ENCODE data around the gene CCNF. TPM values are rescaled to one million over a fixed set of nuclear protein-coding genes. Genes with fewer than 3 reads are reported as not detected.

Gene CCNF, protein sequence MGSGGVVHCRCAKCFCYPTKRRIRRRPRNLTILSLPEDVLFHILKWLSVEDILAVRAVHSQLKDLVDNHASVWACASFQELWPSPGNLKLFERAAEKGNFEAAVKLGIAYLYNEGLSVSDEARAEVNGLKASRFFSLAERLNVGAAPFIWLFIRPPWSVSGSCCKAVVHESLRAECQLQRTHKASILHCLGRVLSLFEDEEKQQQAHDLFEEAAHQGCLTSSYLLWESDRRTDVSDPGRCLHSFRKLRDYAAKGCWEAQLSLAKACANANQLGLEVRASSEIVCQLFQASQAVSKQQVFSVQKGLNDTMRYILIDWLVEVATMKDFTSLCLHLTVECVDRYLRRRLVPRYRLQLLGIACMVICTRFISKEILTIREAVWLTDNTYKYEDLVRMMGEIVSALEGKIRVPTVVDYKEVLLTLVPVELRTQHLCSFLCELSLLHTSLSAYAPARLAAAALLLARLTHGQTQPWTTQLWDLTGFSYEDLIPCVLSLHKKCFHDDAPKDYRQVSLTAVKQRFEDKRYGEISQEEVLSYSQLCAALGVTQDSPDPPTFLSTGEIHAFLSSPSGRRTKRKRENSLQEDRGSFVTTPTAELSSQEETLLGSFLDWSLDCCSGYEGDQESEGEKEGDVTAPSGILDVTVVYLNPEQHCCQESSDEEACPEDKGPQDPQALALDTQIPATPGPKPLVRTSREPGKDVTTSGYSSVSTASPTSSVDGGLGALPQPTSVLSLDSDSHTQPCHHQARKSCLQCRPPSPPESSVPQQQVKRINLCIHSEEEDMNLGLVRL
- 22.1 to 27.6 TPM (median 23.0 TPM) in 5 replicates for total RNA-seq (2022; extraction: Qiagen RNA extraction; ENCODE audit: low read depth)

GRCh38 chr16:2429034-2429770 lies at the start of gene CCNF:
TSS of gene CCNF (plus strand) at chr16:2429447. CDS start at chr16:2429482, 35 bp downstream.

DNA sequence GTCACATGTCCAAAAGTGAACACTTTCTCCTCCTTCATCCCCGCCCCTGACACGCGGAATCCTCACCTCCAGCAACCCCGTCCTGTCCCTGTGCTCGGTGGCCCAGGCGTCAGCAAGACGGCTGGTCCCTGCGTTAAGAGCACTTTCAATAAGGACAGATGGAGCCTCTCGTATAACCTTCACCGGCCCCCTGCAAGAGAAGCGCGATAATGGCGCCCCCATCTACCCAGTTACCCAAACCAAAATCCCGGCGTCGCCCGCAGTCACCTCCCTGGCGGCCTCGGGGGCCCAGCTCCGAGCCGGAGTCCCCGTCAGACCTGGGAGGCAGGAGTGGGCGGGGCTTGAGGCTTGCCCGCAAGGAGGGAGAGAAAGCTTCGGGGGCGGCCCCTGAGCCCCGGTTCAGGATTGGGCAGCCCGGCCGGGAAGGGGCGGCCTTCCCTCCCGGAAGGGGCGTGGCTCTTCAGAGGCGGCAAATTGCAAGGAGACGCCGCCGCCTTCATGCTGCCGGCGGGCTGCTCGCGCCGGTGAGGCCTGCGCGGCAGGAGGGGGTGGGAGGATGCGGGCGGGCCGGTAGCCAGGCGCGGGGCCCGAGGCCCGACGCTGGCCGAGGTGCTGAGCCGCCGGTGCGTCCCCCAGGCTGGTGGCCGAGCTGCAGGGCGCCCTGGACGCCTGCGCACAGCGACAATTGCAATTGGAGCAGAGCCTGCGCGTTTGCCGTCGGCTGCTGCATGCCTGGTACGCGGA lies 30.6 kb downstream of the CCNF start, which contains the start of gene TEDC2:
Gene TEDC2 (plus strand): TSS at position 463 of the 744 bp plus-strand sequence. CDS start 36 bp downstream, at position 499.

DNA sequence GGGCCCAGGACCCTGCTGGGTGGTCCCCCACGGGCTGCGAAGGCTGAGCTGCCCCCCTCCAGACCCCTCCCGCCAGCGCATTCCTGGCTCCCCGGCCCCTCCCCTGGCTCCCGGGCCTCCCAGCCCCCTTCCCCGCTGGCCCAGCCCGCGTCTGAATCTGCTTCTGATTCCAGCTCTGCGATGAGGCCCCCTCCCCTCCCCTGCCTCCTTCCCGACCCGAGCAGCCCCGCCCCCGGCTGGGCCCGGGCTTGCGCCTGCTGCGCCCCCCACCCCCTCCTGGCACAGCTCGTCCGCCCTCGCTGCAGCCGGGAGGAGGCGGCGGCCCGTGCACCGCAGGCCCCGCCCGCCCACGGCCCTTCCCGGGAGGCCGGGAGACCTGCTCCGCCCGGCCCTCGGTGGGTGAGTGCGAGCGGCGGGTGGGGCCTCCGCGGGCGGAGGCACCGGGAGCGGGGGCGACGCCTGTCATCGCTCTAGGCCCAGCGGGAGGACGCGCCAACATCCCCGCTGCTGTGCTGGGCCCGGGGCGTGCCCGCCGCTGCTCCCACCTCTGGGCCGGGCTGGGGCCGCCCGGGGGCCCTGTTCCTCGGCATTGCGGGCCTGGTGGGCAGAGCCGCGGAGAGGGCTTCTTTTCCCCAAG lies 41.9 kb downstream of the CCNF start, which contains the start of gene NTN3:
Gene NTN3 (plus strand): TSS at position 282 of the 637 bp plus-strand sequence. CDS start 405 bp downstream, outside the sequence.

GRCh38 chr16:2474877-2475412 lies 45.7 kb downstream of the CCNF start, which contains the start of gene TBC1D24:
TSS of gene TBC1D24 (plus strand) at chr16:2475127. CDS start at chr16:2496149, 21,022 bp downstream.

Other genes starting within 250 kb of the CCNF start
- gene CASKIN1, start 232.8 kb upstream of the CCNF start, total RNA-seq (2022; extraction: Qiagen RNA extraction; ENCODE audit: low read depth): 0.32 to 1.8 TPM (median 0.50 TPM) in 5 replicates
- gene MLST8, start 224.0 kb upstream of the CCNF start, total RNA-seq (2022; extraction: Qiagen RNA extraction; ENCODE audit: low read depth): 44.7 to 55.3 TPM (median 47.9 TPM) in 5 replicates
- 3.1 to 5.9 TPM (median 5.4 TPM) in 5 replicates for gene BRICD5, start 218.6 kb upstream of the CCNF start, total RNA-seq (2022; extraction: Qiagen RNA extraction; ENCODE audit: low read depth)
- gene PGP, start 214.6 kb upstream of the CCNF start, total RNA-seq (2022; extraction: Qiagen RNA extraction; ENCODE audit: low read depth): 16.4 to 32.8 TPM (median 30.5 TPM) in 5 replicates
- 18.2 to 26.6 TPM (median 23.6 TPM) in 5 replicates for gene E4F1, start 205.9 kb upstream of the CCNF start, total RNA-seq (2022; extraction: Qiagen RNA extraction; ENCODE audit: low read depth)
- gene DNASE1L2, start 193.0 kb upstream of the CCNF start, total RNA-seq (2022; extraction: Qiagen RNA extraction; ENCODE audit: low read depth): 0.63 to 1.3 TPM (median 1.2 TPM) in 5 replicates
- gene ECI1, start 177.9 kb upstream of the CCNF start, total RNA-seq (2022; extraction: Qiagen RNA extraction; ENCODE audit: low read depth): 42.5 to 84.9 TPM (median 76.3 TPM) in 5 replicates
- gene RNPS1, start 161.3 kb upstream of the CCNF start, total RNA-seq (2022; extraction: Qiagen RNA extraction; ENCODE audit: low read depth): 254 to 293 TPM (median 274 TPM) in 5 replicates
- 15.3 to 19.5 TPM (median 17.5 TPM) in 5 replicates for gene ABCA3, start 88.7 kb upstream of the CCNF start, total RNA-seq (2022; extraction: Qiagen RNA extraction; ENCODE audit: low read depth)
- gene TEDC2, start 30.7 kb downstream of the CCNF start, total RNA-seq (2022; extraction: Qiagen RNA extraction; ENCODE audit: low read depth): 16.3 to 25.4 TPM (median 22.3 TPM) in 5 replicates
- gene NTN3, start 41.9 kb downstream of the CCNF start, total RNA-seq (2022; extraction: Qiagen RNA extraction; ENCODE audit: low read depth): 0.03 TPM in 1 of 5 replicates, not detected in the others
- 6.5 to 8.8 TPM (median 8.4 TPM) in 5 replicates for gene TBC1D24, start 45.7 kb downstream of the CCNF start, total RNA-seq (2022; extraction: Qiagen RNA extraction; ENCODE audit: low read depth)
- 133 to 281 TPM (median 229 TPM) in 5 replicates for gene ATP6V0C, start 84.5 kb downstream of the CCNF start, total RNA-seq (2022; extraction: Qiagen RNA extraction; ENCODE audit: low read depth)
- 14.6 to 31.9 TPM (median 22.0 TPM) in 5 replicates for gene AMDHD2, start 90.9 kb downstream of the CCNF start, total RNA-seq (2022; extraction: Qiagen RNA extraction; ENCODE audit: low read depth)
- gene CEMP1, start 102.0 kb downstream of the CCNF start, total RNA-seq (2022; extraction: Qiagen RNA extraction; ENCODE audit: low read depth): 0.06 to 0.07 TPM in 2 of 5 replicates, not detected in the others
- gene PDPK1, start 108.6 kb downstream of the CCNF start, total RNA-seq (2022; extraction: Qiagen RNA extraction; ENCODE audit: low read depth): 21.4 to 26.5 TPM (median 22.5 TPM) in 5 replicates

Data from A549 treated with DMSO at 1 μM for 4 hours (cell line).